Hematopoietic multipotent progenitor cell treated with erythropoietin and hydrocortisone succinate and interleukin-3 and kit ligand, for 4 days (in vitro differentiated cells): ENCODE measurements around the gene GAB2.
A peak's percentile ranks its signal among the peaks of the same experiment; 100 is the strongest.

Experiments used
- DNase-seq: peaks from one replicate; pipeline ENCODE4 v3.0.0-alpha.2; 2015

Gene GAB2

GRCh38 chr11:78427615-78428265 is 10.1 kb upstream of the GAB2 start:
- DNase-seq, result peak; percentile 57

- no peak for DNase-seq
Measured at GRCh38 chr11:78426845-78427244, 9.2 kb upstream of the GAB2 start.

- DNase-seq, result no peak
Measured at GRCh38 chr11:78425399-78426070, 7.9 kb upstream of the GAB2 start.

- DNase-seq, result peak; percentile 86
Measured at GRCh38 chr11:78424334-78425270, 7.0 kb upstream of the GAB2 start.

GRCh38 chr11:78423241-78423640 is 5.6 kb upstream of the GAB2 start:
- no peak for DNase-seq

GRCh38 chr11:78420796-78421209 is 3.2 kb upstream of the GAB2 start:
- DNase-seq, result peak; percentile 76

- DNase-seq, result peak; percentile 78
Measured at GRCh38 chr11:78420255-78420764, 2.7 kb upstream of the GAB2 start.

- DNase-seq, result peak; percentile 66
Measured at GRCh38 chr11:78419327-78419726, 1.7 kb upstream of the GAB2 start.

GRCh38 chr11:78418584-78419211 is 1.1 kb upstream of the GAB2 start:
- DNase-seq, result peak; percentile 36

GRCh38 chr11:78417888-78418583 is 416 bp upstream of the GAB2 start:
- peak; percentile 93 for DNase-seq

- peak; percentile 95 for DNase-seq
Measured at GRCh38 chr11:78416285-78417174, 1.1 kb downstream of the GAB2 start.

- DNase-seq, result no peak
Measured at GRCh38 chr11:78415338-78415737, 2.3 kb downstream of the GAB2 start.

GRCh38 chr11:78414321-78415051 is 3.1 kb downstream of the GAB2 start:
- DNase-seq, result peak; percentile 67

- no peak for DNase-seq
Measured at GRCh38 chr11:78408619-78409018, 9.0 kb downstream of the GAB2 start.

GRCh38 chr11:78406568-78407196 is 10.9 kb downstream of the GAB2 start:
- DNase-seq, result peak; percentile 33

- DNase-seq, result no peak
Measured at GRCh38 chr11:78405805-78406204, 11.8 kb downstream of the GAB2 start.

GRCh38 chr11:78403781-78404180 is 13.8 kb downstream of the GAB2 start:
- no peak for DNase-seq

GRCh38 chr11:78402847-78403246 is 14.8 kb downstream of the GAB2 start:
- no peak for DNase-seq

GRCh38 chr11:78400702-78401101 is 16.9 kb downstream of the GAB2 start:
- no peak for DNase-seq

- no peak for DNase-seq
Measured at GRCh38 chr11:78400116-78400515, 17.5 kb downstream of the GAB2 start.
